Right kidney (tissue), 1 donor: ENCODE results near the gene MXRA8.
A peak's percentile ranks its signal among the peaks of the same experiment; 100 is the strongest.
"Not testable (repeated sequence)": the region's sequence is repeated elsewhere in the genome, so short reads cannot be mapped to it uniquely, and the experiment has no call there.

Experiments
- DNase-seq: peaks from one replicate; pipeline ENCODE4 v3.0.0-alpha.2; 2016

MXRA8 gene

DNA sequence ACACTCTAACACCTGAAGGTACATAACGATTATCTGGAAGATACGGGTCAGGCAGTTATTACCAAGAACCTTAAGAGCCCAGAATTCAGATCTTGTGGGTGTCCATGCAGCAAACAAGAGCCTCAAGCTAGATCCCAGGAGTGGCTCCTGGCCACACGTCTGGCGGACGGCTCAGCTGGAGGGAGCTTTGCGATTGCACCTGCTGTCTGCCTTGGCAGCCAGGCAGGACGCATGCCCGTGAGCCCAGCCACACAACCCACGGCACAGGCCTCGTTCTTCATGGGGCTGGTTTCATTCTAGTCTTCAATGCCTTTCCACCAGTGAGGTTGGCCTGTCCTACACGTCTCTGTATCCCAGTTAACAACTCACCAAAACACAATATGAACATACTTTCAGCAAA lies 35.1 kb upstream of the MXRA8 start:
- no peak for DNase-seq

DNA sequence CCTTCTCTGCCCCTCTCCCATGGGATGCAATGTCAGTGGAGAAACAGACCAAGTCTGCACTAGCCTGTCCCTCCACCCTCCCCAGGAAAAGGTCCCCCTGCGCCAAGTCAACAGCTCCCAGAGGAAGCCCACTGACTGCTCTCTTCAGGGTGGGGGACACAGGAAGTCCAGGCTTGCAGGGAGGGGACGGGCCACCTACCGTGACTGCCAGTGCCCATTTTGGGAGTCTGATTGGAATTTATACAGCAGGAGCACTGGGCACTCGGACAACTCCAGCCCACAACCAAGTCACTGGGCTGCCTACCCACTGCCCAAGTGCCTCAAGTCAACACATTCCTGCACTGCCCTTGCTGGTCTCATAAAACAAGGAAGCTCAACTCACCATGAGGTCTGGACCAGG lies 34.7 kb upstream of the MXRA8 start:
- DNase-seq, result no peak

DNA sequence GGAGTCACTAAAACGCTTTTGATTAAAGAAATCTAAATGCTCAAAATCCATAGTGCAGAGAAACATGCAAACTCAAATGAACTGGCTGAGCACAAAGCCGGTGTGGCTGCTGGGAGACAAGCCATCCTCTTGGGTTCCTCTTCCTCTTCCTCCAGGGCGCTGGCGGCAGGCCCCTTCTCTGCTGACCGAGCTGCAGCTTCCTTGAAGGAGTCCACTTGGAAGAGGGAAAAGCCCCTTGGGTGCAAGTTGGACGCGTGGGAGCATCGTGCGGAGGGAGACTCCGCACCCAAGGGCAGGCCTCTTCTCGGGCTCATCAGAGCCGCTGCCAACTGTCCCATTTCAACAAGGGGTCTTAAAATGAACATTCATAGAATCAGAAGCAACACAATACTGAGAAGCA lies 32.9 kb upstream of the MXRA8 start:
- DNase-seq, result no peak

DNA sequence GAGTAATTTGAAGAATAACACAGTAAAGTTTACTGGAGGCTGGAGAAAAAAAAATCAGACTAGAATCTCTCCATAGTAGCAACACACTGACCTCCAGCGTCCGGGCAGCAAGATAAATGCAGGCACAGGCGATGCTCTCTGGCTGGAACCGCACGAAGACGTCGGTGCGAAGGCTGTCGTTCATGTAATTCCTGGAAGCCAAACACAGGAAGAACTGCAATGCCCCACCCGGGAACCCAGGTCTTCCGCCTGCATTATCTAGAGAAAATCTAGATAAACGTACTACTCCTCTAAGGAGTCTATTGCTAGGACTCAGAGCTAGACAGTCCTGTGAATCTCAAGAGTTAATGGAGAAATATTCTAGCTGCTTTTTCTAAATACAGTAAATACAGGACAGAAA lies 32.3 kb upstream of the MXRA8 start:
- no peak for DNase-seq

DNA sequence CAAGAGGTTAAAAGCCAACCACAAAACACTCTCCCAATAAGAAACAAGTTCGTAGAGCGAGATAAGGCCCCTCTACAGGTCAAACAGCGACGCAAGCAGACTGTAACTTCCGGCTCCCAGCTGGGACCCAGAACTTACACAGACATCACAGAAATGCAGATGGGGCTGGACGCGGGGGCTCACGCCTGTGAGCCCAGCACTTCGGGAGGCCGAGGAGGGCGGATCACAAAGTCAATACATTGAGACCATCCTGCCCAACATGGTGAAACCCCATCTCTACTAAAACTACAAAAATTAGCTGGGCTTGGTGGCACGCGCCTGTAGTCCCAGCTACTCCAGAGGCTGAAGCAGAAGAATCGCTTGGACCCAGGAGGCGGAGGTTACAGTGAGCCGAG lies 29.7 kb upstream of the MXRA8 start:
- no peak for DNase-seq

DNA sequence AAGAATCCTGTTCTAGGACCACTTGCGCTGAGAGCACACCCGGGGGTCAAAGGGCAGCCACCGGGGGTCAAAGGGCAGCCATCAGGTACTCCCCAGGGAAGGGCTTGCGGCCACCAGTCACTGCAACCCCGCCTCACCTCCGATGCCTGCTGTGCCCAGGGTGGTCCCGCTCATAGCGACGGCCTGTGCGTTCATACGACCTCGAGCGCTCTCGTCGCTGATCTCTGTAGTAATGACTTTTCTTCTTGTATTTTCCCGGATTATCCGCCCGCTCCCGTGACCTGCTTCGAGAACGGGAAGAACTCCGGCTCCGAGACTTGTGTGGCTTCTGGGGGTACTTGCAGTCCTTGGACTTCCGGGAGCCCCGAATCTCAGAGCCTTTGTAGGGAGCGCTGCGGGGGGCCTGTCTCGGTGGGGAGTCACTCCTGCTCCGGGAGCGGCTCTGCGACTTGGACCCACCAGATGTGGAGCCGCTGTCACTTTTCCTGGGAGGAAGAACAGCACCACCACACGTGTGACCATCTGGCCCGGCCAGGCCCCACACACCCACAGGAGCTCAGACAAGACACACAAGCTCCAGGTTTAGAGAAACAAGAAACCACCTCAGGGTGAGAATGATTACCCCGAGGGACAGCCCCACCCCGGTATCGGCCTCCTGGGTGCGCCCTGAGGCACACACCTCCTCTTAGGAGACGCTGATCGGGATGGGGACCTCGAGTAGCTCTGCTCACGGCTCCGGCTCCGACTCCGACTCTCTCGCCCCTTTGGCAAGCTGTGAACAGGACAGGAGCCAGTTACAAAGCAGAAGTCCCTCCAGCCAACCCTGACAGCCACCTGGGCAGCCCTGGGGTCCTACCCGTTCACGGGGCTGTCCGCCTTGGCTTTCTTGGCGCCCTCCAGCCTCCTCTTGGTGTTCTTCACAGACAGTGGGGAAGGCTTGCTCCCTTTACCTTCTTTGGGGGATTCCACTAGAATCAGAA lies 29.0 kb upstream of the MXRA8 start:
- DNase-seq, result no peak

DNA sequence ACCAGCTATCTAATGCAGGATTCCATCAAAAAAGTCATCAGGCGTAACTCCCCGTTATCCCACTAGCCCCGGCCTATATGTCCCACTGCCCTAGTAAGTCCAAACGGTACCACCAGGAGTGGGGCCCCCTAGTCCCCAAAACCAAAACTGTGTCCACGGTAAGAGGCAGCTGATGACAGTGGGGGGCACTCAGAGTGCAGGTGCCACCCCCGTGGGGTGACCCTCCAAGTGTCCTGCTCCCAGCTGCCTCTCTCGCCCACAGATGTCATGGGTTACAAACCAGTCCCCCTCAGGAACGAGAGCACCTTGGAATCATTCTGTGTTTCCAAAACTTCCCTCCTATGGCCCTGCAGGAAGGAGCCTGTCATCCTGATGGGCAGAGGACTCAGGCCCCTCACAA lies 27.6 kb upstream of the MXRA8 start:
- no peak for DNase-seq

DNA sequence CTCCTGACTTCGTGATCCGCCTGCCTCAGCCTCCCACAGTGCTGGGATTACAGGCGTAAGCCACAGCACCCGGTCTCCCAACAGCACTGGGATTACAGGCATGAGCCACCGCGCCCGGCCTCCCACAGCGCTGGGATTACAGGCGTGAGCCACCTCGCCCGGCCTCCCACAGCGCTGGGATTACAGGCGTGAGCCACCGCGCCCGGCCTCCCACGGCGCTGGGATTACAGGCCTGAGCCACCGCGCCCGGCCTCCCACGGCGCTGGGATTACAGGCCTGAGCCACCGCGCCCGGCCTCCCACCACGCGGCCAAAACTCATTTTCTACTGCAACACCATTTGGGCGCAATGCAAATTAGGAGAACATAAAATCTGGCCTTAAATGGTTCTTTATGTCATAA lies 27.0 kb upstream of the MXRA8 start:
- DNase-seq, result not testable (repeated sequence)

DNA sequence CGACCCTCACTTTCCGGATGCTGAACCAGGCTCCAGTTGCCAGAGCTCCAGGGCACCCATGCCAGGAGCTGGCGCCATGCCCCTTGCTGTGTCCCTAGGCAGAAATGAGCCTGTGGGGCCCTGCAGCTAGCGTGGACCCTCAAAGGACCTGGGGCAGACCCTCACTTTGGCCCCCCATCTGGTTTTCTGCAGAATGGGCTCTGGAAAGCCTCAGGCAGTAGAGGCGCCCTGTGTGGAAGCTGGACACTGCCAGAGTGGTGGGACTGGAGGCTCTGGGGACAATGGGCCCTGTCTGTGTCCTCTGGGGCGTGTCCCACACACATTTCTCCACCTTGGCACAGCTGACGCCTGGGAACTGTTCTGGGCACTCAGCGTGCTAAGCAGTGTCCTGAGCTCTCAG lies 22.9 kb upstream of the MXRA8 start:
- DNase-seq, result no peak

DNA sequence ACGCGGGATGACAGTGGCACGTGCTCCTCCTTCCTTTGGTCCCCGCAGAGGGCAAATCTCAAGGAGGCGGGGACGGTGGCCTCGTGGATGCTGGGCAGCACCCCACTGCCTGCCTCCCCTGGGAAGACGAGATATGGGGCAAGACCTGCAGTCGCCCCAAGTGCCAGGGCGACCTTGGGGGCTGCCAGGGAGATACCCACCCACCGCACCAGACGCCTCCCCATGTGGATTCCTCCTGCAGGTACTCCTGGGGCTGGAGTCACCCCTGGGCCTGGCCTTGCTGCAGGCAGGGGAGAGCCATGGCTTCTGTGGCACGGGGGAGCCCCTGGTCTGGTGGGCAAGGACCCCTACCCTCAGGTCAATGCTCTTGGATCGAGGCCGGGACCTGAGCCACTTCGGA lies 22.5 kb upstream of the MXRA8 start:
- DNase-seq, result no peak

DNA sequence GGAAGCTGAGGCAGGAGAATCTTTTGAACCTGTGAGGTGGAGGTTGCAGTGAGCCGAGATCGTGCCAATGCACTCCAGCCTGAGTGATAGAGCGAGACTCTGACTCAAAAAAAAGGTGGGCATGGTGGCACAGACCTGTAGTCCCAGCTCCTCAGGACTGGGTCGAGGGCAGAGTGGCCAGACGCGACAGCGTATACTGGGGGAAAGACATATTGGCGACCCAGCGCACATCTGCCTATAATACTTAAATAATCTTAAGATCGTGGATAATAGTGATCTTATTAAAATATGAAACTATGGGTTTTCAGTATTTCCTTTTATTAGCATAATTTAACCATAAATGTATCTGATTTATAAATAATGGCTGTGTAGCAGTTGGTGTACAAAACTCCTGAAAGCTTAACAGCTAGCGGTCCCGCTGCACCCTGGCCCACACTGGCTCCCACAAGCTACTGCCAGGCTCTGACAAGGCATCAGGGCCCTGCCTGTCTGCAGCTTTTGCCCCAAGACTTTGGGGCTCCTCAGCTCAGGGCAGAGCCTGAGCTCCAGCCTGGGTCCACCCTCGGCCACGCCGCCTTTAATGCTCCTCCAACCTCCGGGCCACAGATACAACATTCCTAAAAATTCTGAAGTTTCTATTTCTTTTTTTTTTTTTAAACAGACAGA lies 19.3 kb upstream of the MXRA8 start:
- no peak for DNase-seq

DNA sequence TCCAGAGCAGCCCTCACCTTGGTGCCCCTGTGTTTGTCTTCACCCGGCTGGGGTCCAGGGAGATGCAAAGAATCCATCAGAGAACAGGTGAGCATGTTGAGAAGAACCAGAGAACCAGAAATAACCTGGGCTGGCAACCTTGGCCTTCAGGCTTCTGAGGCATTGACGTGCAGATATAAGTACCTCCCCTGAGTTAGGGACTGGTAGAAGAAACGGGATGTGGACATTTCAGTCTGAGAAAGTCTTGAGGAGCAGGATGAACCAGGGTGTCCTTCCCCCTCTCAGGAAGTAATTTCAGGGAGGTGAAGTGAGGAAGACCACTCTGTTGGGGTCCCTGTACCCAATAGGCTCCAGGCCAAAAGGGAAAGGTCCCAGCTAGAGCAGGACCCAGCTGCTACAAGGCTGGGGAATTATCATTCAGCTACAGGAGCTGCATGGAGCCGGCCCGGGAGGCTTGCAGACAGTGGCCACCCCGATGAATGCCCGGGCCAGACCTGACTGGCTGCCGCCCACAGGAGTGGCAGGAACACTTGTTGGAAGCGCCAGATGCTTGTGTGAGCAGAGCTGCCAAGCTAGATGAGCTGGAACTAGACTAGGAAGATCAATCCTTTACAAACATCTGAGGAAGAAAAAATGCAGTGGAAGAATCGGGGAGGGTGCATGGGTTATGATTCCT lies 18.3 kb upstream of the MXRA8 start:
- DNase-seq, result no peak

DNA sequence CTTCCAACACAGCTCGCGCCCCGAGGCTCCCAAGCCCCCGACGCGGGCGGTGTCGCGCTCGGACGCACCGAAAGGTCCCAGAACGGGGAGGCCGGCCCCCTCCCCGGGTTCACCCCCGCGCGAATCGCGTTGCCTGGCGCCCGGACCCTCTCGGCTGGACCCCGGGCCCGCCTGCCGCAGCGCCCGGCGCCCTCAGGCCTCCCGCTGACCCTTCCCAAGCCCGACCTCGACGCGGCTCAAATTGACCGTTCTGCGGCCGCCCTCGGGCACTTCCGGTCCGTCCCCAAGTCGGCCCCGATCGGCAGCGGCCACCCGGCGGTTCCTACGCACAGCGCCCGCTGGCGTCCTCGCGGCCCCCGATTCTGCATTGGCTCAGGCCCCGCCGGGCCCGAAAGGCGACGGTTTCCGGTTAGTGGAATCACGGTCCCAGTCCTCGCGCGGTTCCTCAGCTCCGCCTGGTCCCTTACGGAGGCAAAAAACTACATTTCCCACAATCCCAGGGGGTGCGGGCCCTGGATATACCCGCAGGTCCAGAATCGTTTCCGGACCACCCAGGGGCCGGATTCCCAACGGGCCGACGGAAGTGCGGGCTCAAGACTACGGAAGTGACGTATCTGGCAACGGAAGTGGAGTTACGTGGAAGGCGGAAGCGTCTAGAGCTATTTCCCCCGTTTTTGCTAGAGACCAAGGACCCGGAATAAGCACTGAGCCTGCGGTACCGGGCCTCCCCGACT lies 16.7 kb upstream of the MXRA8 start, which contains the start of gene AURKAIP1:
TSS of gene AURKAIP1 (minus strand) at position 279 of the 734 bp plus-strand sequence. CDS start 451 bp downstream, outside the sequence.
- DNase-seq, result peak; percentile 92

DNA sequence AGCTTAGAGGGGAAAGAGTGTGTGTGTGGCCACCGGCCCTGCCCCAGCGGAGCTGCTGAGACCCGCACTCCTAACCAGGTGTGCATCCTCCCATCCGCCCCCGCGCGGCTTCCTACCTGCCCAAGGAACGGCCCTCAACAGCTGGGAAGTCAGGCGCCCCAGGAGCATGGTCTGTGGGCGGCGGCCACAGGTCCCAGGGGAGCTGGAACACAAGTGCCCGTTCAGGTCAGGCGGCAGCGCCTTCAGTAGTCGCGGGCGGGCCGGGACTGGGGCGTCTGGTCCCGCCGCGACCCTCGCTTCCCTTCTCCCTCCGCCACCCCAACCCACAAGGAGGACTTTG lies 16.2 kb upstream of the MXRA8 start:
- DNase-seq, result no peak

DNA sequence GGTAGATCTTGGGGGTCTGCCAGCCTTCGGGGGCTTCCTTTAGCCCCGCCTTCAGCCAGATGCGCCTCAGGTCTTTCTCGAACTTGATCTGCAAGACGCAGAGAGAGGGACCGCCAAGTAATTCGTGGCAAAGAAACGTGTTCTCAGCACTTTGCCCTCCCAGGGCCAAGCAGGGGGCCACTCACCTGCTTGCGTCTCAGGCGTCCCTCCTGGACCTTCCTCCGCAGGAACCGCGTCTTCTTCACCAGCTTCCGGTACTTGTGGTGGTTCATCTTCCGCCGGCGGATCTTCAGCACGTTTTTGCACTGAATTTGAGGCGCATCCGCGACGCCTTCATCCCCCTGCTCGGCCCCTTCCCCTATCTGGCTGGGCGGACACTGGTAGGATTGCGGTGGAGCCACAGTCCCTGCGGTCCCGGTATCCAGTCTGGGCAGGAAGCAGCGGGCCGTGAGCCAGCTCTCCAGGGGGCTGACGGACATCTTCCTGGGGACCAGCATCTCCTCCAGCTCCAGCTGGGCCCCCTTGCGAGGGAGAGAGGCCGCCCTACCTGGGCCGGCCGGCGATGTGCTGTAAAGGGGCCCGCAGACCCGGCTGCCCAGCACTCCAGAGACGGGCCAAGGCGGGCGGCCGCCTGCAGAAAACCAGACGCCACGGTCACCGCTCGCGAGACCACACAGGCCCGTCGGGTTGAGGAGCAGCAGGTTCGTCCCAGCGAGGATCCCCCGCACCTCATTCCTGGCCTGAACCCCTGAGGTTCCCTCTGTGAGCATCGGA lies 15.6 kb upstream of the MXRA8 start:
- DNase-seq, result peak; percentile 19

DNA sequence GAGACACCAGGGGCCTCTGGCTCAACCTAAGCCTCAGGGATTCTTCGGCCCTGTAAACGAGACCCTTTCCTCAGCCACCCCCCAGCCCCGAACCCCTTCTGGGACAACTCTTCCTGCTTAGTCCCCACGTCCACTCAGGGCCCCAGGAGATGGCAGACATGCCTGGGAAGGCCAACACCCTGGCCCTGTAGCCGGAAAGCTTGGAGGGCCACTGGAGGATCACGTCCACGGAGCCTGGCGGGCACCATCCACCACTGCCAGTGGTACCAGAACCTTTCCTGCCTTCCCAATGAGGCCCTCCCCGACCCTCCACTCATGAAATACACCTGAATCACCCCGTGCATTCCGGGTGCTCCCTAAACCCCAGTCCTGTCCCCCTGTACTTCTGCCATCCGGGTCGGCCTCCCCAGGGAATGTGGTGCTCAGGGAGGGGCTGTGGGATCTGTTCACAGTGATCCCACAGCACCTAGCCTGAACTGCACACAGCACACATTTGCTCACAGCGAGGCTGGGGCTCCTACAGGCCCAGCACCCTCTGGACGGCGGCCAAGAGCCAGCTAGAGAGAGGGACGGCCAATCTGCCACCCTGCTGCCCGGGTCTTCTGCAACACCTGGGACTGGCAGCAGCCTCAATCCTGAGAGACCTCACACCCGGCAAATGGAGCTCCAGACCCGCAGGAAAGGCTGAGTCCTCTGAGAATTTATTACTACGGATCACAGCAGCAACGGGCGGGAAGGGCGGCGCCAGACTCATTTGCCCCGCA lies 14.9 kb upstream of the MXRA8 start:
- no peak for DNase-seq

DNA sequence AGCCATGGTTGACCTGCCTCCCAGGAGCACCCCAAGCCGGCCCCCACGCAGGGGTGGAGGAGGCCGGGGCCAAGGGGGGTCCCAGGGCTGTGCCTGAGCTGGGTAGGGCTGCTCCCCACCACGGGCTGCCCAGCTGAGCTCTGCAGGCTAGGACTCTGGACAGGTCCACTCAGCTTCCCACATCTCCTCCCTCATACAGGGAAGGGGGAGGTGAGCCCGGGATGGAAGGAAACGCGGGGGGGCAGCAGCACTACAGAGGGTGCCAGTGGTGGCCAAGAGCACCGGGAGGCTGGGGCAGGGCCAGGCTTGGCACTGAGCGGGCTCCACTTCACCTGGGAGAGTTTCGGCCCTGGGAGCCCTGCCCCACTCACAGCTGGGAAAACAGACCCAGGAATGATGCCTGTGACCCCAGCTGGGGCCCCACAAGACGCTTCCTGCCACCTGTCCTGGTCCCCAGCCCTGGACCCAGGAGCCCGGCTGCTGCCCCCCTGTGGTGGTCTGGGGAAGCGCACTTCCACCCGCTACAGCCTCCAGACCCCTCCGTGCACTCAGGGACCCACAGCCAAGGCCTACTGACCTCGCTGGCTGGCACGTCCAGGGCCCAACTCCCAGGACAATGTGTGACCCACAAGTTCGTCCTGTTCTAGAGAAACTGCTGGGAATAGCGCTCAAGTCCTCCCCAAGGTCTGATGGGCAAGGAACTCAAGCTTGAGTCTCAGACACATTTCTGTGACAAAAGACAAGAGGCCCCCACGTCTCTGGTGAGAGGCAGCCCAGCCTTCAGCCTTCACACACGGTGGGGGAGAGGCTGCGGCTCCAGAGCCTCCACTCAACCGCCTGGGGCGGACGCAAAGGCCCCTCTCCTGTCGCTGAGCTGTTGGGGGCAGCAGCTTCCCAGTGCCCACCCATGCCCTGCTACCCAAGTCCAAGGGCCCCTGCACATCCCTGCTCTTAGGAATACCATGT lies 13.7 kb upstream of the MXRA8 start:
- peak; percentile 77 for DNase-seq

DNA sequence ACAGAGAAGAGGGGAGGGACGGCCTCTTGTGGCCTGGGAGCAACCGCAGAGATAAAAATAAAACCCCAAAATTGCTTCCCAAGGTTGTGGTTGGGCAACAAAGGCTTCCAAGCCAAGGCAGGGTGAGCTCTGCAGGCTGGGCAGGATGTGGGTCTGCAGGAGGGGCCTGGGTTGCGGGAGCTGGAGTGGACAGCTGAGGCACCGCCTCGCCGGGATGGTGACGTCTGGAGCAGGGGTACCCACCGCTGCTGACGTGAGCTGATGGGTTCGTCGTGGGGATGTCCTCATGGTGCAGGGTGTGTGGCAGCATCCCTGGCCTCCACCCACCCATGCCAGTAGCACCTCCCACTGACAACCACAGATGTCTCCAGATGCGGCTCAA lies 13.0 kb upstream of the MXRA8 start:
- peak; percentile 10 for DNase-seq

DNA sequence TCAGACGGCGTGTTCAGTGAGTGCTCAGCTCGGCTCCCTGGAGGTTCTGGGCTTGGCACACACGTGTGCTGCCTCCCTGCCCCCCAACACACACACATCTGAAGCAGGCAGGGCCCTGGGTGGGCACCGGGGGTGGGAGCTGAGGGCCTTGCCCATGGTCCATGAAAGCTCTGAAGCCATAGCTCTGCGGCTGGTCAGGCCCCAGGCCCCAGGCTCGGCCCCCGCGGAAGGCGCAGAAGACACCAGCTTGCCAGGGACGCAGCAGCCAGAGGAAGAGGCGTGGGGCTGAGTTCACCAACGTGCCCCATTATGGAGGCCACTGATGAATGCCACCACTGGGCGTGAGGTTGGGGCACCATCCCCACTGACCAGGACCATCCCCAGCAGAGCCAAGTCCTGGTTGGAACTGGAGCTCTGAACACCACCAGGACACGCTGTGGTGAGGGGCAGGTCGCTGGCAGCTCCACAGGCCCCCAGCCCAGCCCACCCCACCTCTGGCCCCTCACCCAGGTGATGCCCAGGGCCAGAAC lies 12.5 kb upstream of the MXRA8 start:
- no peak for DNase-seq
